H1 (cell line): ENCODE results near the gene UQCC3. TPM values are rescaled to one million over a fixed set of nuclear protein-coding genes. Genes with fewer than 3 reads are reported as not detected.

Experiments used
- ASH2L ChIP-seq: fragments of 200-600, 300-600 bp; sonication (generic); IDR thresholded peaks from one replicate; pipeline ENCODE4 v1.7.1; 2017; ENCODE audit warnings: low read length
- BCL11A ChIP-seq, 2 experiments: IDR thresholded peaks; one replicate each; pipeline ENCODE4 v1.6.1; 2011; ENCODE audit warnings: low read depth in 2 of 2, low read length in 2 of 2, mild to moderate bottlenecking in 2 of 2
- CHD2 ChIP-seq: IDR thresholded peaks from 2 replicates; pipeline ENCODE4 v1.6.1; 2012; ENCODE audit warnings: low read length, improper control_type of control experiment
- EP300 ChIP-seq, 2 experiments: IDR thresholded peaks; 1 replicate in 1 of 2; 2 replicates in 1 of 2; pipeline ENCODE4 v1.6.1; 2011 to 2012; ENCODE audit warnings: low read depth in 2 of 2, low read length in 2 of 2, mild to moderate bottlenecking in 2 of 2, borderline replicate concordance in 1 of 2, inconsistent platforms in 1 of 2, moderate library complexity in 1 of 2
- GTF2F1 ChIP-seq: IDR thresholded peaks from 2 replicates; pipeline ENCODE4 v1.6.1; 2012; ENCODE audit warnings: low read depth, low read length, improper control_type of control experiment, borderline replicate concordance
- HDAC2 ChIP-seq, 2 experiments: fragments of 300-600 bp in 1 of 2; sonication (generic) in 1 of 2; IDR thresholded peaks; 2 replicates each; pipeline ENCODE4 v1.6.1; 2011 to 2012; ENCODE audit warnings: low read depth in 2 of 2, low read length in 2 of 2, mild to moderate bottlenecking in 2 of 2, moderate library complexity in 2 of 2, borderline replicate concordance in 1 of 2, inconsistent platforms in 1 of 2
- KDM5A ChIP-seq: fragments of 200-600 bp; IDR thresholded peaks from 2 replicates; pipeline ENCODE4 v1.7.1; 2012; ENCODE audit warnings: mild to moderate bottlenecking, low read length, inconsistent platforms, mixed read lengths
- MAX ChIP-seq: IDR thresholded peaks from 2 replicates; pipeline ENCODE4 v1.6.1; 2012; ENCODE audit warnings: inconsistent platforms
- POLR2A ChIP-seq, 2 experiments: IDR thresholded peaks; 1 replicate in 1 of 2; 2 replicates in 1 of 2; pipeline ENCODE4 v1.6.1; 2011; ENCODE audit warnings: low read depth in 2 of 2, low read length in 2 of 2, mild to moderate bottlenecking in 2 of 2; ENCODE audit errors: control extremely low read depth in 1 of 2
- RAD21 ChIP-seq, 2 experiments: IDR thresholded peaks in 1 of 2; conservative IDR thresholded peaks in 1 of 2; 2 replicates each; pipeline ENCODE4 v1.6.1; 2011; ENCODE audit warnings: low read depth in 2 of 2, low read length in 2 of 2, improper control_type of control experiment in 1 of 2, inconsistent platforms in 1 of 2, mild to moderate bottlenecking in 1 of 2, moderate library complexity in 1 of 2
- RNF2 ChIP-seq: fragments of 200-900, 300-1000 bp; sonication (generic); IDR thresholded peaks from 2 replicates; pipeline ENCODE4 v1.7.1; 2016; ENCODE audit warnings: borderline replicate concordance, low read depth, mild to moderate bottlenecking, antibody characterized with exemption, low read length; ENCODE audit not compliant: poor library complexity, severe bottlenecking; ENCODE audit errors: missing control alignments
- SIX5 ChIP-seq: IDR thresholded peaks from 2 replicates; pipeline ENCODE4 v1.6.1; 2011; ENCODE audit warnings: mild to moderate bottlenecking, low read depth, low read length
- TCF12 ChIP-seq: IDR thresholded peaks from 2 replicates; pipeline ENCODE4 v1.6.1; 2011; ENCODE audit warnings: low read depth, mild to moderate bottlenecking, low read length
- TEAD4 ChIP-seq: IDR thresholded peaks from 2 replicates; pipeline ENCODE4 v1.6.1; 2012; ENCODE audit warnings: low read depth, low read length, inconsistent platforms, mixed read lengths
- YY1 ChIP-seq: IDR thresholded peaks from 2 replicates; pipeline ENCODE4 v1.6.1; 2011; ENCODE audit warnings: low read depth, mild to moderate bottlenecking, low read length
- ZNF274 ChIP-seq: IDR thresholded peaks from 2 replicates; pipeline ENCODE4 v1.7.0; 2012; ENCODE audit warnings: low read length, borderline replicate concordance; ENCODE audit errors: extremely low read depth
- polyA plus RNA-seq, 7 experiments: library from polyadenylated mRNA; depleted of rRNA in 3 of 7; stranded (reverse) in 5 of 7; unstranded in 2 of 7; fragments of >200 nt in 5 of 7; fragments of 200-250 nt in 2 of 7; gene quantifications; 1 replicate in 5 of 7; 2 replicates in 1 of 7; 4 replicates in 1 of 7; pipeline versions ENCODE4 v1.2.1 to v1.2.3, GENCODE V29; 2011 to 2013; ENCODE audit warnings: missing spikeins in 2 of 7, mixed read lengths in 2 of 7
- total RNA-seq: library from RNA; stranded (reverse); fragmentation: NEBNext Ultra II Directional; extraction: Animal tissue kit (Norgen Biotek cat#: 25700); gene quantifications from 2 replicates; pipeline ENCODE4 v1.2.1, GENCODE V29; 2021

The UQCC3 gene
- total and polyA plus RNA-seq, 2 of the 8 experiments (the other 6 are each of a cell fraction or from before 2014, with no cell fraction given) = 14.2 to 15.7 TPM

DNA sequence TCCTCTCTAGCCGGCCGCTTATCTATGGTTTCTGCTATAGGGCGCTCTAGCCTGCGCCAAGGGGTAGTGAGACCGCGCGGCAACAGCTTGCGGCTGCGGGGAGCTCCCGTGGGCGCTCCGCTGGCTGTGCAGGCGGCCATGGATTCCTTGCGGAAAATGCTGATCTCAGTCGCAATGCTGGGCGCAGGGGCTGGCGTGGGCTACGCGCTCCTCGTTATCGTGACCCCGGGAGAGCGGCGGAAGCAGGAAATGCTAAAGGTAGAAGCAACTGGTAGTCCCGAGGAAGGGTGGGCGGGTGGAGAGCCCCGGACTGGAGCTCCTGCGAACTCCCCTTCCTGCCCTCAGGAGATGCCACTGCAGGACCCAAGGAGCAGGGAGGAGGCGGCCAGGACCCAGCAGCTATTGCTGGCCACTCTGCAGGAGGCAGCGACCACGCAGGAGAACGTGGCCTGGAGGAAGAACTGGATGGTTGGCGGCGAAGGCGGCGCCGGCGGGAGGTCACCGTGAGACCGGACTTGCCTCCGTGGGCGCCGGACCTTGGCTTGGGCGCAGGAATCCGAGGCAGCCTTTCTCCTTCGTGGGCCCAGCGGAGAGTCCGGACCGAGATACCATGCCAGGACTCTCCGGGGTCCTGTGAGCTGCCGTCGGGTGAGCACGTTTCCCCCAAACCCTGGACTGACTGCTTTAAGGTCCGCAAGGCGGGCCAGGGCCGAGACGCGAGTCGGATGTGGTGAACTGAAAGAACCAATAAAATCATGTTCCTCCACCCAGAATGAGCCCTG, at the start of gene UQCC3, which contains the start of gene LBHD1 (continued):
- no peak for TF ChIP-seq TCF12
- no peak for TF ChIP-seq SIX5
- no peak; the same call in 1 of the 2 replicates for TF ChIP-seq GTF2F1
- TF ChIP-seq KDM5A = 0 out of 2 replicates have a peak, but pooled peaks have one; percentile 50
- peak in 1 of 2 experiments; percentile 78; a peak in 2 of 4 replicates for TF ChIP-seq HDAC2 (IDR thresholded peaks at IDR 0.05; ENCODE audit: borderline replicate concordance in 1 of 2, low read depth in 2 of 2, low read length in 2 of 2)
- no peak for TF ChIP-seq RNF2
- TF ChIP-seq MAX = peak; percentile 69
- peak; percentile 28; the same call in 1 of the 2 replicates for TF ChIP-seq YY1
- peak; percentile 88 for TF ChIP-seq ASH2L
- TF ChIP-seq CHD2 = no peak
- no peak for TF ChIP-seq EP300 (IDR thresholded peaks at IDR 0.05; ENCODE audit: borderline replicate concordance in 1 of 2, low read depth in 2 of 2, low read length in 2 of 2)
- peak in 1 of 2 experiments; percentile 71; a peak in 2 of 3 replicates for TF ChIP-seq POLR2A (IDR thresholded peaks at IDR 0.05; ENCODE audit: control extremely low read depth in 1 of 2, low read depth in 2 of 2, low read length in 2 of 2)
- no peak for TF ChIP-seq RAD21 (IDR thresholded peaks at IDR 0.05 in 1 of 2, conservative IDR thresholded peaks at IDR 0.05 in 1 of 2; ENCODE audit: low read depth in 2 of 2, low read length in 2 of 2)
- TF ChIP-seq TEAD4 = peak; percentile 47
- TF ChIP-seq BCL11A (IDR thresholded peaks at IDR 0.05; ENCODE audit: low read depth in 2 of 2, low read length in 2 of 2) = no peak
- TF ChIP-seq ZNF274 = no peak
